NCI-H2227 (cell line): ENCODE results near the gene TIE1.

ENCODE experiments used
- DNase-seq: peaks from one replicate; lab custom pipeline; 2025; ENCODE audit not compliant: unreplicated experiment; lab: John Stamatoyannopoulos, UW

Gene TIE1

GRCh38 chr1:43292679-43293078 lies 8.1 kb upstream of the TIE1 start:
- DNase-seq, result no peak

GRCh38 chr1:43293176-43293575 lies 7.6 kb upstream of the TIE1 start:
- DNase-seq, result no peak

GRCh38 chr1:43293896-43294760 lies 6.7 kb upstream of the TIE1 start:
- DNase-seq, result no peak

- no peak for DNase-seq
Observed at GRCh38 chr1:43294761-43295160, 6.0 kb upstream of the TIE1 start.

GRCh38 chr1:43296207-43296606 lies 4.6 kb upstream of the TIE1 start:
- DNase-seq, result no peak

GRCh38 chr1:43298055-43298454 lies 2.7 kb upstream of the TIE1 start:
- no peak for DNase-seq

GRCh38 chr1:43299101-43299500 lies 1.7 kb upstream of the TIE1 start:
- DNase-seq, result no peak

GRCh38 chr1:43302201-43302600 lies 1.4 kb downstream of the TIE1 start:
- DNase-seq, result no peak

- no peak for DNase-seq
Observed at GRCh38 chr1:43302721-43303470, 2.1 kb downstream of the TIE1 start.

- no peak for DNase-seq
Observed at GRCh38 chr1:43303471-43304313, 2.9 kb downstream of the TIE1 start.

- DNase-seq, result no peak
Observed at GRCh38 chr1:43304314-43304681, 3.5 kb downstream of the TIE1 start.

GRCh38 chr1:43304771-43305300 lies 4.1 kb downstream of the TIE1 start:
- no peak for DNase-seq

GRCh38 chr1:43305461-43305860 lies 4.7 kb downstream of the TIE1 start:
- DNase-seq, result no peak

GRCh38 chr1:43305926-43306687 lies 5.3 kb downstream of the TIE1 start:
- DNase-seq, result no peak

- no peak for DNase-seq
Observed at GRCh38 chr1:43306688-43307457, 6.1 kb downstream of the TIE1 start.

- no peak for DNase-seq
Observed at GRCh38 chr1:43307458-43308158, 6.8 kb downstream of the TIE1 start.

- no peak for DNase-seq
Observed at GRCh38 chr1:43308635-43309404, 8.0 kb downstream of the TIE1 start.

GRCh38 chr1:43309405-43310025 lies 8.7 kb downstream of the TIE1 start:
- DNase-seq, result no peak
